NCI-H2227 (cell line): Measurements from ENCODE around the gene MAP4K3.

ENCODE experiments used
- DNase-seq: peaks from one replicate; lab custom pipeline; 2025; ENCODE audit not compliant: unreplicated experiment; lab: John Stamatoyannopoulos, UW

Gene MAP4K3

GRCh38 chr2:39436592-39437521, at the start of gene MAP4K3:
Gene MAP4K3 (minus strand): TSS chr2:39437285. CDS start chr2:39436987, 298 bp downstream.
- peak; percentile 97 for DNase-seq

DNA sequence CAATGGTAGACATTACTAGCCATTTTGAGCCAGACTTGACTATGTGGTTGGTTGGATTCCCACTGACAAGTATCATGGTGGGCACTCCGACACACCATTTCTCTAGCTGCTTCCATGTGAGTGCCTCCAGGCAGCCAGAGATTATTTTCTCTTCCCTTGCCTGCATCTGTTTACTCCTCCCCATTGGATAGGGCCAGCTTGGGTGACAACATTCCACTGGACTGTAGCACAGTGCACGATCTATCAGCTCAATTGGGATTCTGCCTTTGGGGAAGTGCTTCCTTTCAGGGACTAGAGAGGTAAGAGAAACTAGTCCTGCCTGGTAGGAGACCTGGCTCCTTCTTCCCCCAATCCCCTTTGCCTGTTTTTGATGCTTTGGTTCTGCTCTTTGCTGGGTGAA, 49.0 kb upstream of the MAP4K3 start:
- DNase-seq, result no peak

- DNase-seq, result no peak
Measured at GRCh38 chr2:39484620-39485495, 47.8 kb upstream of the MAP4K3 start.

- no peak for DNase-seq
Measured at GRCh38 chr2:39484206-39484605, 47.1 kb upstream of the MAP4K3 start.

DNA sequence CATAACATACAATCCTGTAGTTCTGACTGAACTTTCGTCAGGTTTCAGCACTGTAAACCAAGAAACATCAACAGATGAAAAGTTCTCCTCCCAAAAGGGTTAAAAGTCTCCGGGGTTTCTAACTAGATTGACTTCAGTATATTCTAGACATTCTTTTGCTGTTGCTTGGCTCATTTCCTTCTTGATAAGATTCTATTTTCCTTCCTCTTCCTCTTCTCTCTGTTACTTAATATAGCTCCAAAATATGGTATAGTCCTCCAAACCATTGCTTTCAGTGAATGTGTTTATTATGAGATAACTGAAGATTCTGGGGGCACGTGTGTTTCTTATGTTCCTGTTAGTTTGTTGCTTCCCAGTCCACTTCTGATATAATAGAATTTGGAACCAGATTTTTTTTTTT, 46.4 kb upstream of the MAP4K3 start:
- DNase-seq, result no peak

GRCh38 chr2:39481611-39482010, 44.5 kb upstream of the MAP4K3 start:
- no peak for DNase-seq

GRCh38 chr2:39479696-39480095, 42.6 kb upstream of the MAP4K3 start:
- DNase-seq, result no peak

- DNase-seq, result no peak
Measured at GRCh38 chr2:39479053-39479670, 42.1 kb upstream of the MAP4K3 start.

GRCh38 chr2:39476524-39476923, 39.4 kb upstream of the MAP4K3 start:
- no peak for DNase-seq

DNA sequence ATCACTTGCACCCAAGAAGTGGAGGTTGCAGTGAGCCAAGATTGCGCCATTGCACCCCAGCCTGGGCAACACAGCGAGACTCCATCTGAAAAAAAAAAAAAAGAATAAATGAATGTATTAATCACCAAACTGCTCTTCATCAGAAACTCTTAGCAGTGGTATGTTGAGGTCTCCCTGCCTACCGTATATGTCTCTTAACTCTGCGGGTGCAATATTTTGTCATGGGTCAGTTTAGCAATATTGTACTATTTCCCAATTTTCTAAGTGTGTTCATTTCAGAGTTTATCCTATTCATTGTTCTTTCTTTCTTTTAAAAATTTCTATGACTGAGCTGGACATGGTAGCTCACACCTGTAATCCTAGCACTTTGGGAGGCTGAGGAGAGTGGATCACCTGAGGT, 37.9 kb upstream of the MAP4K3 start:
- no peak for DNase-seq

- no peak for DNase-seq
Measured at GRCh38 chr2:39470580-39470979, 33.5 kb upstream of the MAP4K3 start.

DNA sequence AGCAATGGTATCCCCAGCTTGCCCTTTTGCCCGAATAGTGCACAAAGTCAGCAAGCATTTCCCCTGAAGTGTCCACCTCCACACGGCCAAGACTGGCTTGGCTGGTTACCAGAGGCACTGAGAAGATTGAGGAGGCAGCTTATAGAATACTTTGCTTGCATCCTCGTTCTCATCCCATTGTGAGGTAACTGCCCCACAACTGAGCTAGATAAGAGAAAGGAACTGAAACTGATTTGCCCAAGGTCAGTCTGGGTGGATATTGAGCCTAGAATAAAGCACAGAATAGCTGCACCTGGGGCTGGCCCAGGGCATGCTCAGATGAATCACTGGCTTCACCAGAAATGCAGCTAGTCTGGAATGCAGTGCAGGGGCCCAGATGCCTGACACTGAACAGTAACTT, 32.7 kb upstream of the MAP4K3 start:
- DNase-seq, result no peak

- DNase-seq, result no peak
Measured at GRCh38 chr2:39468579-39469451, 31.7 kb upstream of the MAP4K3 start.

- DNase-seq, result no peak
Measured at GRCh38 chr2:39466311-39466710, 29.2 kb upstream of the MAP4K3 start.

- DNase-seq, result no peak
Measured at GRCh38 chr2:39464864-39465263, 27.8 kb upstream of the MAP4K3 start.

GRCh38 chr2:39455826-39456225, 18.7 kb upstream of the MAP4K3 start:
- no peak for DNase-seq

DNA sequence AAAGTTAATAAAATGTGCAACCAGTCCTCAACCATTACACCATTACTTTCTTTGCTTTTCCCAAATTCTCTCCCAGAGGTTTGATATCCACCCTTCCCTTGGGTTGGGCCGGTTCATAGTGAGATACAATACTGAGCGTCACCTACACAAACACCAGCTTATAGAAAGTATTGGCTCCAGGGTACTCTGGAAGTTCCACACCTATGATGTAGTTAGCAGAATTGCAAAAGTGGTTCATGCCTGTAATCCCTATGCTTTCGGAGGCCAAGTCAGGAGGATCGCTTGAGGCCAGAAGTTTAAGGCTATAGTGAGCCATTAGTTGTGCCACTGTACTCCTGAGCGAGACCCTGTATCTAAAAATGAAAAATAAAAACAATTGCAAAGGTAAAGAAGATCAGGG, 15.3 kb upstream of the MAP4K3 start:
- DNase-seq, result no peak

- DNase-seq, result no peak
Measured at GRCh38 chr2:39451954-39452353, 14.9 kb upstream of the MAP4K3 start.

DNA sequence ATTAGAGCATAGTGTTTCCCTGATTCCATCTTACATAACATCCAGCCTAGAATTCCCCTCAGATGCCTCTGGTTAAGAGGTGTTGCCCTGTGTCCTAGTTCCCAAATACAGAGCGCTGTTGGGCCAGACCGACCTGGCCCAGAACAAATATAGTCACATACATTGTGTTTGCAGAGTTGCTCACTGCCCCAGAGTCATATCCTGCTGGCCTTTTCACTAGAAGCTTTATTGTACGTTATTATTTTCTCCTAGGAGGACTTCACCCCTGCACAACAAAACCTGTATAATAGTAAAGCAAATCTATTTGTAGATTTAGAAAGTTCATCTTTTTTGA, 11.1 kb upstream of the MAP4K3 start:
- no peak for DNase-seq

DNA sequence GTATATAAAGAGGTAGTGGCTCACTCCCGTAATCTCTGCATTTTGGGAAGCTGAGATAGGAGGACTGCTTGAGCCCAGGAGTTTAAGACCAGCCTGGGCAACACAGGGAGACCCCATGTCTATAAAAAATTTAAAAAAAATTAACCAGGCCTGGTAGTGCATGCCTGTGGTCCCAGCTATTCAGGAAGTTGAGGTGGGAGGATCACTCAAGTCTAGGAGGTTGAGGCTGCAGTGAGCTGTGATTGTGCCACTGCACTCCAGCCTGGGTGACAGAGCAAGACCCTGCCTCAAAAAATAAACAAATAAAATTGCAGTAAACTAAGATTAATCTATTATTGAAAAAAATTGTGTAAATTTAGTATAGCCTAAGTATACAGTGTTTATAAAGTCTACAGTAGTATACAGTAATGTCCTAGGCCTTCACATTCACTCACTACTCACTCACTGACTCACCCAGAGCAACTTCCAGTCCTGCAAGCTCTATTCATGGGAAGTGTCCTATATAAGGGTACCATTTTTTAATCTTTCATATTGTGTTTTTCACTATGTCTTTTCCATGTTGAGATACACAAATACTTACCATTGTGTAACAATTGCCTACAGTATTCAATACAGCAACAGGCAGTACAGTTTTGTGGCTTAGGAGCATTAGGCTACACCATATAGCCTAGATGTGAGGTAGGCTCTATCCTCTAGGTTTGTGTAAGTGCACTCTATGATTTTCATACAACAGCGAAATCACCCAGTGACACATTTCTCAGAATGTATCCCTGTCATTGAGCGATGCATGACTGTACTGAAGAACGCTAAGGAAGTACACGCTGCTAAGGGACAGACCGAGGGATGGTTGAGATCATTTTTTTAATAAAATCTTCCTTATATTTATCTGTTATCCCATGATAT, 10.4 kb upstream of the MAP4K3 start:
- no peak for DNase-seq
